Measurements from ENCODE around the gene POLR2E. TPM values are rescaled to one million over a fixed set of nuclear protein-coding genes. Genes with fewer than 3 reads are reported as not detected.
"Not testable (repeated sequence)": the region's sequence is repeated elsewhere in the genome, so short reads cannot be mapped to it uniquely, and the experiment has no call there.

POLR2E gene
- total RNA-seq, 2 donors from 2014 or later: 63.8 to 81.4 TPM

DNA sequence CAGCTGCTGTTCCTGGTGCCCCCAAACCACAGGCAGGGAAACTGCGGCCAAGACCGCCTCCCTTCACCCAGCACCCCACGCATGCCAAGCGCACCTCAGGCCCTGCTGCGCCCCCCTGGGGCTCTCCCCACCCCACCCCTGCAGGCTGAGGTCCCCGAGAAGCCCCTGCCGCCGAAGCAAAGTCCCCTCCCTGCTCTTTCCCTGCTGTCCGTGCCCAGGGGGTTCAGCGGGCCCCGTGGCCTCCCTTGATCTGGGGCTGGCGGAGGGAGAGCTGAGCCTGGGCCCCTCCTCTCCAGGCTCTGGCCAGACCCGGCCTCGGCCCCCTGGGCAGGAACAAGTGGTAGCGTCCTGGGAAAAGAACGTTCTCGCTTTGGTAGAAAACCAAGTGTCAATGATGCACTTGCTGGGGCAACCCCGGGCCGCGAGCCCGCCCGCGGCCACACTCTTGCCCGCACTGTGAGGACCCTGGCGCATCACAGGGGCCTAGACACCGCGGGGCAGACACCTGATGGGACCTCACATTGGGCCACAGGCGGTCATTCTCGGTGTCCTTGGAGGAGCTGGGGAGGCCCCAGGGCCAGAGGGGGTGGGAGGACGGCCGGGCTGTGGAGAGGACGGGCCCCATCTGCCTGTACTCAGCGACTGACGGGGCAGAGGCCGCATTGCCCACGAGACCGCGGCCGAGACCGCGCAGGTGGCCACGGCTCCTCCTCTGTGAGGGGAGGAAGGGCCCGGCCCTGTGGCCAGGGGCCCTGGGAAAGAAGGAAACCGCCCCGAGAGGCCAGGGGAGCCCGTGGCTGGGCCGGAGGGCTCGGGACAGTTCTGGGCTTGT lies 37.6 kb upstream of the POLR2E start:
- Mint-ChIP-seq H3K4me1 (peaks cover 25% of the 10 kb centered on the region), H3K36me3 (ENCODE audit: low read depth) (no peaks in the 10 kb centered on the region), H3K4me3 (peak overlapping the region; percentile 89), H3K27me3 (no peaks in the 10 kb centered on the region), H3K27ac (peak overlapping the region; percentile 78)
- no peaks in the 10 kb centered on the region for H3K9me3 ChIP-seq (ENCODE audit: control insufficient read depth, low read length, poor library complexity, severe bottlenecking)
- ATAC-seq (peak; percentile 4), DNase-seq (no peak)

DNA sequence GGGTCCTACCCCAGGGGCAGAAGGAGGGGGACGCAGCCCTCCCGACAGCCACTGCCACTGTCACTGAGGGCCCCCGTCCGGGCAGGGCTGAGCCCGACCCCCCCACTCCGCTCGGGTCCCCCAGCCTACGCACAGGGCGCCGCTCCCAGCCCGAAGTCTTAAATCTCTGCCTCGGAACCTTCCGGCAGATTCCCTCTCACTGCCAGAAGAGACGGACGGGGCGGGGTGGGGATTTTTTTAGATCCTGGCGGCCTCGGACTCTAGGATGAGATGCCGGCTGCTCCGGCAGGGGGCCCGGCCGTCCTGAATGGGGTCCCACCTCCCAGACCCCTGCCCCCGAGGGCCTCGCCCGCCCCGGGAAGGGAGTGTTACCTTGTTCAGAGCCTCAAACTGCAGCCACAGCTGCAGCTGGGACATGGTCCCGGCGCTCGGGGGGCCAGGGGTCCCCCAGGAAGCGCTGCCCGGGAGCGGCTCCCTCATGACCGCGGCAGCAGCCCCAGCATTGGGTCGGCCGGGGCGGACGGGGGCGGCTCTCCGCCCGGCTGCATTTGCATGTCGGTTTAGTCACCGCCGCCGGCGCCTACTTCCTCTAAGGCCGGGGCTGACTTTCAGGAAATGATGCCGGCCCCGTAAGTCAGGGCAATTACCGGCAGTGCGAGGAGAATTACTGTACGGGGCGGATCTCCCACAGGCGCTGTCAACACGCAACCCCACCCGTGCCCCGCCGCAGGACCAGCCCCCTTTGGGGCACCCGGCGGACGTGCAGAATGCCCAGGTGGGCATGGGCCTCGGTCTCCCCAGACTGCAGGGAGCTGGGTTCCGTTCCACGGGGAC lies 36.8 kb upstream of the POLR2E start:
- H3K4me1 Mint-ChIP-seq: peaks cover 25% of the 10 kb centered on the region
- DNase-seq (peak; percentile 64 to 81 (median 78)), ATAC-seq (peak; percentile 66)
- no peaks in the 10 kb centered on the region for H3K36me3 Mint-ChIP-seq (ENCODE audit: low read depth)
- H3K9me3 ChIP-seq (ENCODE audit: control insufficient read depth, low read length, poor library complexity, severe bottlenecking): no peaks in the 10 kb centered on the region
- no peaks in the 10 kb centered on the region for H3K27me3 Mint-ChIP-seq
- H3K27ac Mint-ChIP-seq: peak overlapping the region; percentile 78
- H3K4me3 Mint-ChIP-seq: peak overlapping the region; percentile 89

DNA sequence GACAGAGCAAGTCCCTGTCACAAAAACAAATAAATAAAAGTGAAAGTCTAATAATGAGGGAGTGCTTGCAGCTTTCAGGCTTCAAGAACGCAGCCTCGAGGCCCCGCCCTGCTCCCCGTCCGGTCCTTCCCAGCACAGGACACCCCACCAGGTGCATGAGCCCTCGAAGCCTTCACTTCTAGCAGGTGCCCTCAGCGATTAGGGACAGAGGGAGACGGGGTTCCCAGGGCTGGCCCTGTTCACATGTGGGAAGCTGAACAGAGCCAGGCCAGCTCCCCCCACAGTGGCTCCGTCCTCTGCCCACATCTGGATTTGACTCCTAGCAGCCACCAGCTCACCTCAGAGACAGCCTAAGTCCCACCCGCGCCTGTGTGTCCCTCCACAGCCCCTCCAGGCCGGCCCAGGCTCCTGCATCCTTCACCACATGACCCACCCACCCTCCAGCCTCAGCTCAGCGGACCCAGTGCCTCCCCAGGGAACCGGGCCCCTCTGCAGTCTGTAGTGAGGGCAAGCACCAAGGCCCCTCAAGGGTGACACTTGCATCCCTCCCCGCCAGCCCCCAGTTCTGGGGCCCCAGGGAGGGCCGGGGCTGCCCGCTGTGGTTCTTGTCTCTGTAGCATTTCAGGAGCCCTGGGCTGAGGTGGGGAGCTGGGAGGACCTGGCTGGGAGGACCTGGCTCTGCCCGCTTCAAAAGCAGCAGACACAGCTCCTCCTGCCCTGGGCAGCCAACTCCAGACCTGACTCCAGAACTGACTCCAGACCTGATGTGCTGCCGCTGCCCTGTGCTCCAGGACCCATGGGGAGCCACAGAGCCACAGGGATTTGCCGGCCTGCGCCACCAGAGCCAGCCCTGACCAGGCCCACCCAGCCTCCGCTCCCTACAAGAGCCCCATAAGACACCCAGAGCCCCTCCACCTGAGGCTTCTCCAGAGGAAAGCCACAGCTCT lies 35.9 kb upstream of the POLR2E start:
- DNase-seq (no peak), ATAC-seq (no peak)
- Mint-ChIP-seq H3K4me3 (peak overlapping the region; percentile 89), H3K27me3 (no peaks in the 10 kb centered on the region), H3K36me3 (ENCODE audit: low read depth) (no peaks in the 10 kb centered on the region), H3K4me1 (peaks cover 20% of the 10 kb centered on the region), H3K27ac (peak overlapping the region; percentile 78)
- H3K9me3 ChIP-seq (ENCODE audit: control insufficient read depth, low read length, poor library complexity, severe bottlenecking): no peaks in the 10 kb centered on the region

DNA sequence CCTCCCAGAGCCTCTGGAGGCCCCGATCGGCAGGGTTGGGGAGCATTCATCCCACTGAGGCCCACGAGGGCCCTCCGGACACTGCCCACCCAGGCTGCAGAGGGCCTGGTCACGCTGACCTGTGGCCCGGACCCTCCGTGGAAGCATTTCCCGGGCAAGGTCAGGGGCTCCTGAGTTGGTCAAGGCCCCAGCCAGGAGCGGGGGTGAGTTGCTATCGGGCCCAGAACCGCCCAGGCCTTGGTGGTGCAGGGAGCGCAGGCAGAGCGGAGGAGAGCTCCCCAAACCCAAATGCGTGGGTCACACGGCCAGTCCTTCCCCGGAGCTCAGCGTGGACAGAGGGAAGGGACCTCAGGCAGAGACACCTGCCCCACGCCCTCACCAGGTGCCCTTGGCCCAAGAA lies 34.4 kb upstream of the POLR2E start:
- Mint-ChIP-seq H3K4me3 (peak overlapping the region; percentile 49), H3K36me3 (ENCODE audit: low read depth) (no peaks in the 10 kb centered on the region), H3K27me3 (no peaks in the 10 kb centered on the region), H3K27ac (no peak overlapping the region), H3K4me1 (peaks cover 22% of the 10 kb centered on the region)
- DNase-seq (no peak), ATAC-seq (no peak)
- no peaks in the 10 kb centered on the region for H3K9me3 ChIP-seq (ENCODE audit: control insufficient read depth, low read length, poor library complexity, severe bottlenecking)

DNA sequence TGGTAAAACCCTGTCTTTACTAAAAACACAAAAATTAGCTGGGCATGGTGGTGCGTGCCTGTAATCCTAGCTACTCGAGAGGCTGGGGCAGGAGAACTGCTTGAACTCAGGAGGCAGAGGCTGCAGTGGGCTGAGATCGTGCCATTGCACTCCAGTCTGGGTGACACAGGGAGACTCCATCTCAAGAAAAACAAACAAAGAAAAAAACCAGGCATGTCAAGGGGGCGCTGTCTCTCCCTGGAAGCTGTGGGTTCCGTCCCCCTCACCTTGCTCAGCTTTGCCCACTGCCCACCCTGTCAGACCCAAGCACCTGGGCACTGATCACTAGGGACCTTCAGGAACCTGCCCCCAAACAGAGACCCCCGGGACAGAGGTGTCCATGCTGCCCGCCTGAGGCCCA lies 33.9 kb upstream of the POLR2E start:
- DNase-seq; H3K27ac Mint-ChIP-seq; H3K36me3 Mint-ChIP-seq (ENCODE audit: low read depth); H3K27me3 Mint-ChIP-seq; H3K9me3 ChIP-seq (ENCODE audit: control insufficient read depth, low read length, poor library complexity, severe bottlenecking); ATAC-seq: not testable (repeated sequence)
- Mint-ChIP-seq H3K4me1 (peaks cover 22% of the 10 kb centered on the region), H3K4me3 (peak overlapping the region; percentile 66)

DNA sequence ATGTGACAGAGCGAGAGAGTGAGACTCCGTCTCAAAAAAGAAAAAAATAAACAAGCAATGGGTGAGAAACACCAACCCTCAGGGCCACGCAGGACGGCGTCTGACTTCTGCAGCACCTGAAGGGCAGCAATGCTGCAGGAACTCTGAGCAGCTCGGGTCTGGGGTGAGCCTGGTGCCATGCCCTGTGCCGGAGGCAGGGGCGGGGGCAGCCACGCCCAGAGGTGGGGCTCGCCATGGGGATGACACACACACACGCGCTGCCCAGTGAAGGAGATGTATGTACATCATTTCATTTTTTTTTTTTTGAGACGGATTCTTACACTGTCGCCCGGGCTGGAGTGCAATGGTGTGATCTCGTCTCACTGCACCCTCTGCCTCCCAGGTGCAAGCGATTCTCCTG lies 32.9 kb upstream of the POLR2E start:
- no peak overlapping the region for H3K4me3 Mint-ChIP-seq
- no peaks in the 10 kb centered on the region for H3K27me3 Mint-ChIP-seq
- H3K36me3 Mint-ChIP-seq (ENCODE audit: low read depth): no peaks in the 10 kb centered on the region
- ATAC-seq (no peak), DNase-seq (no peak)
- H3K27ac Mint-ChIP-seq: peak overlapping the region; percentile 57
- no peaks in the 10 kb centered on the region for H3K9me3 ChIP-seq (ENCODE audit: control insufficient read depth, low read length, poor library complexity, severe bottlenecking)
- peaks cover 17% of the 10 kb centered on the region for H3K4me1 Mint-ChIP-seq

DNA sequence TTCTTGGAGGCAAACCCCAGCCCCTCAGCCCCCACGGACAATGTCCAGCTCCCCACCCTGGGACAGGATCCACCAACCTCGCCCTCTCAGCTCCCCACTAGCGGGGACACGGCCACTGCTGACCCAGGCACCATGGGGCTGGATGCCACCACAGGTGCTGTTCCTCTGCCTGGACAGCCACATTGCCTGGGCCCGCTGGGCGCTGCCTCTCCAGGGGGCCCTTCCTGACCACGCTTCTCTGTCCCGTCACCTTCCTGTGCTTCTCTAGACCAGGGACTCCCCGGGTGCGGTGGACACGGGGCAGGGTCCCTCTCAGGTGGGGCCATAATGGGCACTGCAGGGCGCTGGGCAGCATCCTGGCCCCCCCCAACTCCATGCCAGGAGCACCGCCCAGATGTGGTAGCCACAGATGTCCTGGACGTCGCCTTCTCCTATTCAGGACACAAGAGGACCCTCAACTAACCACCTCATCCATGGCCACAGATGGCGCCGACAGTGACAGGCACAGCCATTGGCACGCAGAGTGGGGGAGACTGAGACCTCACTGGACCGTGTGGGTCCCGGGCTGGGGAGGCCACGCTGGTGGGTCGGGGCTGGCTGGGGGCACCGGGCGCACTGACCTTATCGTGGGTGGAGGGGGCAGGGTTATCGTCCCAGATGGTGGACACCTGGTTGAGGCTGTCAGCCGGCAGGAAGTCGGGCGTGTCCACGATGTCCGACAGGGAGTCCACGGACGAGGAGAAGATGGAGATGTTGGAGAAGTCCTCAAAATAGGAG lies 32.0 kb upstream of the POLR2E start:
- no peaks in the 10 kb centered on the region for H3K36me3 Mint-ChIP-seq (ENCODE audit: low read depth)
- peak overlapping the region; percentile 57 for H3K27ac Mint-ChIP-seq
- H3K4me3 Mint-ChIP-seq: peak overlapping the region; percentile 33
- H3K4me1 Mint-ChIP-seq: peaks cover 19% of the 10 kb centered on the region
- no peaks in the 10 kb centered on the region for H3K9me3 ChIP-seq (ENCODE audit: control insufficient read depth, low read length, poor library complexity, severe bottlenecking)
- DNase-seq (no peak), ATAC-seq (no peak)
- H3K27me3 Mint-ChIP-seq: no peaks in the 10 kb centered on the region

DNA sequence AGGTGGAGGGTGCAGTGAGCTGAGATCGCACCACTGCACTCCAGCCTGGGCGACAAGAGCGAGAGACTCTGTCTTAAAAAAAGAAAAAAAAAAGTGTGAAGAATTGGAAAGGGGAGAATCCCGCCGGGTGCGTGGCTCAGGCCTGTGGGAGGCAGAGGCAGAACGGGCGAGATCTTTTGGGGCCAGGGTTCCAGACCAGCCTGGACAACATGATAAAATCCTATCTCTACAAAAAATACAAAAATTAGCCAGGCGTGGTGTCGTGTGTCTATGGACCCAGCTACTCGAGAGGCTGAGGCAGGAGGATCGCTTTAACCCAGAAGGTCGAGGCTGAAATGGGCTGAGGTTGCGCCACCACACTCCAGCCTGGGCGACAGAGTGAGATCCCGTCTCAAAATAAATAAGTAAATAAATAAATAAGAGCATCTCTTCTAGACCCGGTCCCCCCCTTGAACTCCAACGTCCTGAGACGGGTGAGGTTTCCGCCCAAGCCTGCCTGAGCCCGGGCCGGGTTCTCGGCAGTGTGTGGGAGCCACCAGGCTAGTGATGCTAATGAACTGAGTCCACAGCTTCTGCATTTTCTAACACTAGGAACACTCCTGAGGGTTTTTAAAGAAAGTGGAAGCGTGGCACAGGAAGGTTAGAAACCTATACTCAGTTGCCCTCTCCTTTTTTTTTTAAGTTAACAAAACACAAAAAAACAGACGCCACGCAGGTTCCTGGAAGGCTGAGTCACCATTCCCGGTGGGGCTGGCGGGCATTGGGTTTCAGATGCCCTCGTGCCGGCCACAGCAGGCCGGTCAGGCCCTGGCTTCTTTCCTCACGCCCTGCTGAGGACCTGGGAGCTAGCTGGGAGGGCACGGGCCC lies 30.7 kb upstream of the POLR2E start:
- ATAC-seq (no peak), DNase-seq (no peak)
- H3K9me3 ChIP-seq (ENCODE audit: control insufficient read depth, low read length, poor library complexity, severe bottlenecking): no peaks in the 10 kb centered on the region
- Mint-ChIP-seq H3K4me1 (peaks cover 19% of the 10 kb centered on the region), H3K4me3 (no peak overlapping the region), H3K27me3 (no peaks in the 10 kb centered on the region), H3K36me3 (ENCODE audit: low read depth) (no peaks in the 10 kb centered on the region), H3K27ac (peak overlapping the region; percentile 57)

DNA sequence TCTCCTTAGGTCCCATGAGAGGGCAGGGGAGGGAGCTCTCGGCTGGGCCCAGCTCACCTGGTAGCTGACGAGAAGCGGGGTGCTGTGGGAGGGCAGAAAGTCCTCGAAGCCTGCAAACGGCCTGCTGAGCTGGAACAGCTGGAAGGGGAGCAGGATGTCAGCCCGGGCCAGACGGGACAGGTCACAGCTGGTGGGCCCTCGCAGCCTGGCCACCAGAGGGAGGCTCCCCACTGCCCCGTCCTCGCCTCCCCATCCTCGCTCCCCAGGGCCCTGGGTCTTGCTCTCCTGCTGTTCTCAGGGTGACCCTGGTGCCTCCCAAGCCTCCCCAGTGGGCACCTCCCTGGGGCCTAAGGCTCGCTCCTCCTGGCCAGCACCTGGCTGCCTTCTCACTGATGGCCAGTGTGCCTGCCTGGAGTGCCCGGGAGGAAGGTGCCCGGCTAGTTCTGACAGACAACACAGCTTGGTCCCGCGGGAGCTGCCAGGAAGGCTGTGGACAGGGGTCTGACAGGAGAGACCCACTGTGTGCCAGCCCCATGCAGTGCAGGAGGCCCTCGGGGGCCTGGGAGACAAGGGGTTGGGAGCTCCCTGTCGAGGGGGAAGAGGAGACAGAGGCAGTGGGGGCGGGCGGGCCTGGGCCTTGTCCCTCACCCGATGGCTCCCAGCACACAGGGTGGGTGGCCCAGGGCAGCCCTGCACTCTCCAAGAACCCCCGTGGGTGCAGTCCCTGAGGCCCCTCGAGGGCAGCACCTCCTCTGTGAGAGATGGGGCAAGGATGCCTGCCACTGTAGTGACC lies 28.9 kb upstream of the POLR2E start:
- Mint-ChIP-seq H3K4me3 (no peak overlapping the region), H3K27me3 (no peaks in the 10 kb centered on the region), H3K27ac (no peak overlapping the region), H3K36me3 (ENCODE audit: low read depth) (no peaks in the 10 kb centered on the region), H3K4me1 (peaks cover 9% of the 10 kb centered on the region)
- no peak for ATAC-seq
- H3K9me3 ChIP-seq (ENCODE audit: control insufficient read depth, low read length, poor library complexity, severe bottlenecking): no peaks in the 10 kb centered on the region
- peak in 1 of 3 donors; percentile 10 for DNase-seq

DNA sequence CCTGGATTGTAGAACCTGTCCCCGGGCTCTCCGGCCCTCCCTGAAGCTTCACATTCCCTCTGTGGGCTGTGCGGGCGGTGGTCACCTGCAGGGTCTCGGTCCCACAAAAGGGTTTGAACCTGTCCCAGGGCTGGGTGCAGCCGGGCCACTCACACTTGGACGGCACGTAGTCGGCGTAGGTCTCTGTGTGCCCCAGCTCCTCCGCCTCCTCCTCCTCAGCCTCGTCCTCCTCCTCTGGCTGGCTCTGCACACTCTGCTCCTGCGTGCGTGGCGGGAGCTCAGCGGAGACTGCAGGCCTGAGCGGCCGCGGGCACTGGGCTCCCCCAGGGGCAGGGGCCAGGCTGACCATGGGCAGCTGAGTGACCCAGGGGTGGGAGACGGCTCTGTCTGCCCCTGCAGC lies 28.2 kb upstream of the POLR2E start:
- peaks cover 7% of the 10 kb centered on the region for H3K4me1 Mint-ChIP-seq
- DNase-seq (no peak), ATAC-seq (no peak)
- H3K27ac Mint-ChIP-seq: peak overlapping the region; percentile 27
- H3K27me3 Mint-ChIP-seq: no peaks in the 10 kb centered on the region
- no peak overlapping the region for H3K4me3 Mint-ChIP-seq
- no peaks in the 10 kb centered on the region for H3K9me3 ChIP-seq (ENCODE audit: control insufficient read depth, low read length, poor library complexity, severe bottlenecking)
- no peaks in the 10 kb centered on the region for H3K36me3 Mint-ChIP-seq (ENCODE audit: low read depth)

DNA sequence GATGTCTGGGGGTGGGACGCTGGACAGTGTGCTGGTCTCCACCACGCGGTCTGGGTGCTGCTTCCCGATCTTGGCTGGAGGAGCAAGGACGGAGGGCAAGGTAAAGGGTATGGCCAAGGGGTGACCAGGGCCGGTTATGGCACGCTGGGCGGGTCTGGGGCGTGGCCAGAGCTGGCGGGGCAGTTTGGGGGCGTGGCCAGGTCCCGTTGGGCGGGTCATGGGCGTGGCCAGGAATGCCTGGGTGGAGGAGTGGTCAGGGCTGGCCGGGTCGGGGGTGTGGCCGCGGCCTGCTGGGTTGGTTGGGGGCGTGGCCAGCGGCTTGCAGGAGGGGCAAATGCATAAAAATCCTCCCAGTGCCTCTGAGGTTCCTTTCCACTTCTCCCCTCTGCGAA lies 27.8 kb upstream of the POLR2E start:
- H3K4me1 Mint-ChIP-seq: peaks cover 7% of the 10 kb centered on the region
- ATAC-seq (peak; percentile 34), DNase-seq (no peak)
- H3K27ac Mint-ChIP-seq: peak overlapping the region; percentile 27
- no peaks in the 10 kb centered on the region for H3K36me3 Mint-ChIP-seq (ENCODE audit: low read depth)
- no peak overlapping the region for H3K4me3 Mint-ChIP-seq
- no peaks in the 10 kb centered on the region for H3K27me3 Mint-ChIP-seq
- no peaks in the 10 kb centered on the region for H3K9me3 ChIP-seq (ENCODE audit: control insufficient read depth, low read length, poor library complexity, severe bottlenecking)
